ENCODE data around the gene PLAAT5.
"Not testable (repeated sequence)": the region's sequence is repeated elsewhere in the genome, so short reads cannot be mapped to it uniquely, and the experiment has no call there.

The PLAAT5 gene

DNA sequence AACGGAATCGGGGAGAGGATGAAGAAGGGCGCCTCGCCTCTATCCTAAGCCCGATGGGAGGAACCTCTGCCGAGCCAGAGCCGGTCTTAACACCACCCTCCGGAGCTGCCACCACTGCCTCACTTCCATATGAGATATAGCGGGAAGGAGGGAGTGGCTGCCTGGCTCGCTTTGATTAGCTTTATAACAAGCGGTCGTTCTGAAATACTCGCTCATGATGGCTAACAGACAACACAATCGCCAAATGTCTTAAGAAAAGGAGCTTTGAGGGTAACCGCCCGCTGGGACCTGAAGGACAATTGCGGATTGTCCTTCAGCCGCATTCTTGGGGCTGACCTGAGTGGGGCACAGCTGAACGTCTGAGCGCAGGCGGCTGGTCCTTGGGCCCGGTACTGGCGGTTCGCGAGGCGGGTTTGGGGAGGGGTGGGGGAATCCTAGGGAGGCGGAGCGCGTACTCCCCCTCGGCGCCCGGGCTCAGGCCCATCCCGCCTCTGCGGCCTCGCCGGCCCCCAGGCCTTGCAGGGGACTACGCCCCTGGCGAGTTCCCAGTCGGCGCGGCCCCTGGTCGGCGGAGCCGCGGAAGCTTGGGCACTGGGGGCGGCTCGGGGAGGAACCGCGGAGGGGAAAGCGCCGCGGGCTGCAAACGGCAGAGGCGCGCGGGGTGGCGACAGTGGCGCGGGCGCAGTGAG lies at the start of gene PLAAT5:
PLAAT5 (minus strand) TSS at position 617 of the 689 bp plus-strand sequence; CDS start at position 484, 133 bp downstream.
- Histone ChIP-seq H3K9ac (ENCODE audit: low read length) (peak within 1 kb of the TSS; percentile 33), H3K36me3 (ENCODE audit: control insufficient read depth, insufficient read depth, low read length) (no peaks in the 10 kb centered on the region), H3K27me3 (ENCODE audit: control insufficient read depth, insufficient read depth, low read length) (no peaks in the 10 kb centered on the region), H3K27ac (ENCODE audit: low read depth, low read length) (peak within 1 kb of the TSS; percentile 89), H3K4me3 (ENCODE audit: low read length) (peak within 1 kb of the TSS; percentile 68), H3K4me1 (ENCODE audit: control insufficient read depth, insufficient read depth, low read length) (peaks cover 8% of the 10 kb centered on the region)

GRCh38 chr11:63537293-63538101 lies 46.5 kb upstream of the PLAAT5 start:
- Histone ChIP-seq H3K27me3 (ENCODE audit: control insufficient read depth, insufficient read depth, low read length) (no peaks in the 10 kb centered on the region), H3K4me3 (ENCODE audit: low read length) (peak overlapping the region; percentile 74), H3K36me3 (ENCODE audit: control insufficient read depth, insufficient read depth, low read length) (no peaks in the 10 kb centered on the region), H3K4me1 (ENCODE audit: control insufficient read depth, insufficient read depth, low read length) (peaks cover 15% of the 10 kb centered on the region), H3K27ac (ENCODE audit: low read depth, low read length) (peak overlapping the region; percentile 93), H3K9ac (ENCODE audit: low read length) (peak overlapping the region; percentile 63)

DNA sequence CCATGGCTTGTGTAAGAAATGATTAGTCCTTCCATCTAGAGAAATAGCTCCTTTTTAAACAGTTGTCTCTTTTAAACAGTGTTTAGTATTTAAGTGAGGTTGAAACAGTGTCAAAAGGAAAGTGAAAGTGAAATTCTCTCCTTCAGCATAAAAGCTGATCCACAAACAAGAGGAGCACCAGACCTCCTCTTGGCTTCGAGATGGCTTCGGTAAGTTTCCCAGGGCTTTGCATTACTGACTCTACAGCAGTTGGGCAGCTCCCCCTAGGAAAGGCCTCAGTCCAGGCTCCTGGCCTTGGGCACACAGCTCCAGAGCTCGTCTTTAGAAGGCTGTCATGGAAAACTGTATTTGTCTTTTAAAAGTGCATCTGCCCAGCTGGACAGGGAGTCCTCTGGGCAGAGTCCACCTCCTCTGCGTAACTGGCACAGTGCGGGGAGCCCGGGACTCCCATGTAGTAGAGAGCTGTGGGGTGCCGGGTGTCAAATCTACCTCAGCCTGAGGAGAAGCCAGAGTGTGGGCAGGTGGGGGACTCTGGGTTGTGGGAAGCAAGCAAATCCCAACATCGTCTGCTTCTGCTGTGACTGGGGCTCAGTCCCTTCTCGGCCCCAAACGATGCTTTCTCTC lies 45.8 kb upstream of the PLAAT5 start, which contains the start of gene PLAAT4:
PLAAT4 (plus strand) TSS at position 140 of the 624 bp plus-strand sequence; CDS start at position 201, 61 bp downstream.
- Histone ChIP-seq H3K4me3 (ENCODE audit: low read length) (peak within 1 kb of the TSS; percentile 74), H3K27ac (ENCODE audit: low read depth, low read length) (peak within 1 kb of the TSS; percentile 93), H3K9ac (ENCODE audit: low read length) (peak within 1 kb of the TSS; percentile 63), H3K36me3 (ENCODE audit: control insufficient read depth, insufficient read depth, low read length) (no peaks in the 10 kb centered on the region), H3K27me3 (ENCODE audit: control insufficient read depth, insufficient read depth, low read length) (no peaks in the 10 kb centered on the region), H3K4me1 (ENCODE audit: control insufficient read depth, insufficient read depth, low read length) (peaks cover 15% of the 10 kb centered on the region)

DNA sequence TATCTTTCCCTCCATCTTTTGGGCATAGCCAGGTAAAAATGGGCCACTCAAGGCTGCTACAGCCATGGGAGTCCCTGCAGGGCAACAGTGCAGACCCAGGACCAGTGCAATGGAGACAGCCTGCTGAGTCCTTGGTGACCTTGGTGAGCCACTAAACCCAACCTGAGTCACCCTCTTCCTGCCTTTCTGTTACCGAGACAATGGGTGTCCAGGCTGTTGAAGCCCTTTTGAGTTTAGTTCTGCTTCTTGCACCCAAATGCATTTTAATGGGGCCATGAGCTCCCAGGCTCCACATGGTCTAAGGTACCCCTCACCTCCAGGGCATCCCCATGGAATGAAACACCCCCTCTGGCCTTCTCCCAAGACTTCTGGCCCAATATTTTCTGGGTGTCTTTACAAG lies 44.8 kb upstream of the PLAAT5 start:
- Histone ChIP-seq H3K4me3 (ENCODE audit: low read length) (no peak overlapping the region), H3K9ac (ENCODE audit: low read length) (no peak overlapping the region), H3K27me3 (ENCODE audit: control insufficient read depth, insufficient read depth, low read length) (no peaks in the 10 kb centered on the region), H3K4me1 (ENCODE audit: control insufficient read depth, insufficient read depth, low read length) (peaks cover 15% of the 10 kb centered on the region), H3K27ac (ENCODE audit: low read depth, low read length) (peak overlapping the region; percentile 93), H3K36me3 (ENCODE audit: control insufficient read depth, insufficient read depth, low read length) (no peaks in the 10 kb centered on the region)

DNA sequence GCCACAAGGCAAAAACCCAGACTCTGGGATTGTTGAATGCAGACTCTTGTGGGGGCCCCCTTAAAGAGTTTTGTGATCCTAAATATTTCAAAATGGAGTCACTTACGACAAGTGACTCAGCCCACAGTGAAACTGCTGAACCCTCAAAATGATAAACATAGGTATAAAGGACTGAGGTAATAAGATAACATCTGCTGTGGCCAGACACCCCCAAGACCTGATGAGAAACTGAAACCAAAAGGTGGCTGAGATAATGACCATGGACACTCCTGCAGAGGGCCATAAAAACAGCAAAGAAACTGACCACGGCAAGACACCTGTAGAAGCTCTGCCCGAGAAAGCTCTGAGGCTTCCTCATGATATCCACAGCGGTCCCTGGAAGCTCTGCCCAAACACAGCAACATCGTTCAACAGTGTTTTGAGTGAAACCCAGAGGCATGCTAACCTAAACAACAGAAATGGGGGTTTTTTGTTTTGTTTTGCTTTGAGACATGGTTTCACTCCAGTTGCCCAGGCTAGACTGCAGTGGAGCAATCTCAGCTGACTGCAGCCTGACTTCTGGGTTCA lies 44.0 kb upstream of the PLAAT5 start:
- Histone ChIP-seq H3K36me3 (ENCODE audit: control insufficient read depth, insufficient read depth, low read length) (no peaks in the 10 kb centered on the region), H3K27ac (ENCODE audit: low read depth, low read length) (no peak overlapping the region), H3K27me3 (ENCODE audit: control insufficient read depth, insufficient read depth, low read length) (no peaks in the 10 kb centered on the region), H3K9ac (ENCODE audit: low read length) (no peak overlapping the region), H3K4me3 (ENCODE audit: low read length) (no peak overlapping the region), H3K4me1 (ENCODE audit: control insufficient read depth, insufficient read depth, low read length) (peaks cover 15% of the 10 kb centered on the region)

GRCh38 chr11:63534076-63534475 lies 43.1 kb upstream of the PLAAT5 start:
- Histone ChIP-seq H3K4me3 (ENCODE audit: low read length) (no peak overlapping the region), H3K27me3 (ENCODE audit: control insufficient read depth, insufficient read depth, low read length) (no peaks in the 10 kb centered on the region), H3K4me1 (ENCODE audit: control insufficient read depth, insufficient read depth, low read length) (peaks cover 15% of the 10 kb centered on the region), H3K36me3 (ENCODE audit: control insufficient read depth, insufficient read depth, low read length) (no peaks in the 10 kb centered on the region), H3K9ac (ENCODE audit: low read length) (no peak overlapping the region), H3K27ac (ENCODE audit: low read depth, low read length) (no peak overlapping the region)

GRCh38 chr11:63532799-63533475 lies 42.0 kb upstream of the PLAAT5 start:
- no peak overlapping the region for H3K27ac ChIP-seq (ENCODE audit: low read depth, low read length)
- H3K4me3 ChIP-seq (ENCODE audit: low read length) = no peak overlapping the region
- H3K27me3 ChIP-seq (ENCODE audit: control insufficient read depth, insufficient read depth, low read length) = no peaks in the 10 kb centered on the region
- H3K4me1 ChIP-seq (ENCODE audit: control insufficient read depth, insufficient read depth, low read length) = peaks cover 9% of the 10 kb centered on the region
- H3K9ac ChIP-seq (ENCODE audit: low read length) = no peak overlapping the region
- H3K36me3 ChIP-seq (ENCODE audit: control insufficient read depth, insufficient read depth, low read length) = no peaks in the 10 kb centered on the region

- Histone ChIP-seq H3K36me3 (ENCODE audit: control insufficient read depth, insufficient read depth, low read length) (no peaks in the 10 kb centered on the region), H3K4me1 (ENCODE audit: control insufficient read depth, insufficient read depth, low read length) (peaks cover 5% of the 10 kb centered on the region), H3K4me3 (ENCODE audit: low read length) (no peak overlapping the region), H3K27ac (ENCODE audit: low read depth, low read length) (no peak overlapping the region), H3K9ac (ENCODE audit: low read length) (no peak overlapping the region), H3K27me3 (ENCODE audit: control insufficient read depth, insufficient read depth, low read length) (no peaks in the 10 kb centered on the region)
These were observed 41.1 kb upstream of the PLAAT5 start for GRCh38 chr11:63532117-63532516.

DNA sequence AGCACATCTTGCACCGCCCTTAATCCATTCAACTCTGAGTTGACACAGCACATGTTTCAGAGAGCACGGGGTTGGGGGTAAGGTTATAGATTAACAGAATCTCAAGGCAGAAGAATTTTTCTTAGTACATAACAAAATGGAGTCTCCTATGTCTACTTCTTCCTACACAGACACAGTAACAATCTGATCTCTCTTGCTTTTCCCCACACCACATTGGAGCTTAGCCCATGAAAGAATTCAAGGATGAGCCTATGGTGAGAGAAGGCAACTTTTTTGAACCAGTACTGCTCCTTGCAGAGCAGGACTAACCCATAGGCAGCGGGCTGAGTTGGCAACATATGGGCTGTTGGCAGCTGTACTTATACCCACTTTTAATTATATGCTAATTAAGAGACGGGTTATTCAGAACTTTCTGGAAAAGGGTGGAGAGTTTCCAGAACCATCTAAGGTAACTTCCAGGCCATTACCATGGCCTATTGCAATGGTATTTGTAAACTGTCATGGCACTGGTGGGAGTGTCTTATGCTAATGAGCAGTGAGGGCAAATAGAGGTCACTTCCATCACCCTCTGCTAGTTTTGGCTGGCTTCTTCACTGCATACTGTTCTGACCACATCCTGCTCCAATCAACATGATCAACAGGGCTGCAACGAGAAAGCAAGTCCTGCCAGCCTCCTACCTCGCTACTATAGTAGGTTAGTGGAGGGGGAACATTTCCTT lies 40.3 kb upstream of the PLAAT5 start:
- H3K9ac ChIP-seq (ENCODE audit: low read length); H3K27ac ChIP-seq (ENCODE audit: low read depth, low read length); H3K27me3 ChIP-seq (ENCODE audit: control insufficient read depth, insufficient read depth, low read length): not testable (repeated sequence)

DNA sequence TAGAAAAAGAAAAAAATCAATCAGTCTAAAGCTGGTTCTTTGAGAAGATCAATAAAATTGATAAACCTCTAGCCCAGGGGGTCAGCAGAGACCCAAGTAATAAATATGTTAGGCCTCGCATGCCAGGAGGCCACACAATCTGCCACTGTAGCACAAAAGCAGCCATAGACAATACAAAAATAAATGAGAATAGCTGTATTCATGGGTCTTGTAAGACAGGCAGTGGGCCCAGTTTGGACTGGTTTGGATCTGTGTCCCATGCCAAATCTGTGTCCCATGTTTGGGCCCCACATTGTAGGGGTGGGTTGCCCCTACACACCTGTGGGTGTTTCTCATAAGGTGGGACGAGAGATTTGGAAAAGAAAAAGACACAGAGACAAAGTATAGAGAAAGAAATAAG lies 39.1 kb upstream of the PLAAT5 start:
- Histone ChIP-seq H3K27ac (ENCODE audit: low read depth, low read length) (no peak overlapping the region), H3K9ac (ENCODE audit: low read length) (no peak overlapping the region), H3K4me3 (ENCODE audit: low read length) (no peak overlapping the region), H3K27me3 (ENCODE audit: control insufficient read depth, insufficient read depth, low read length) (no peaks in the 10 kb centered on the region), H3K4me1 (ENCODE audit: control insufficient read depth, insufficient read depth, low read length) (no peaks in the 10 kb centered on the region), H3K36me3 (ENCODE audit: control insufficient read depth, insufficient read depth, low read length) (no peaks in the 10 kb centered on the region)

More for the DNA sequence above, 40.3 kb upstream of the PLAAT5 start:
- not testable (repeated sequence) for H3K4me3 ChIP-seq (ENCODE audit: low read length); H3K36me3 ChIP-seq (ENCODE audit: control insufficient read depth, insufficient read depth, low read length); H3K4me1 ChIP-seq (ENCODE audit: control insufficient read depth, insufficient read depth, low read length)

DNA sequence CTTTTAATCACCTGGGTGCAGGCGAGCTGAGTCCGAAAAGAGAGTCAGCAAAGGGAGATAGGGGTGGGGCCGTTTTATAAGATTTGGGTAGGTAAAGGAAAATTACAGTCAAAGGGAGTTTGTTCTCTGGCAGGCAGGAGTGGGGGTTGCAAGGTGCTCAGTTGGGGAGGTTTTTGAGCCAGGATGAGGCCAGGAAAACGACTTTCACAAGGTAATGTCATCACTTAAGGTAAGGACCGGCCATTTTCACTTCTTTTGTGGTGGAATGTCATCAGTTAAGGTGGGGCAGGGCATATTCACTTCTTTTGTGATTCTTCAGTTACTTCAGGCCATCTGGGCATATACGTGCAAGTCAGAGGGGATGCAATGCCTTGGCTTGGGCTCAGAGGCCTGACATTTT lies 38.4 kb upstream of the PLAAT5 start:
- H3K4me3 ChIP-seq (ENCODE audit: low read length); H3K4me1 ChIP-seq (ENCODE audit: control insufficient read depth, insufficient read depth, low read length); H3K27ac ChIP-seq (ENCODE audit: low read depth, low read length); H3K27me3 ChIP-seq (ENCODE audit: control insufficient read depth, insufficient read depth, low read length); H3K36me3 ChIP-seq (ENCODE audit: control insufficient read depth, insufficient read depth, low read length); H3K9ac ChIP-seq (ENCODE audit: low read length): not testable (repeated sequence)
